Liver (tissue), 9 donors: Measurements from ENCODE around the gene CDKN3. TPM values are rescaled to one million over a fixed set of nuclear protein-coding genes. Genes with fewer than 3 reads are reported as not detected.
"Not testable (repeated sequence)": the region's sequence is repeated elsewhere in the genome, so short reads cannot be mapped to it uniquely, and the experiment has no call there.

Source experiments
- DNase-seq: peaks from one replicate; pipeline ENCODE4 v3.0.0-alpha.2; 2017; ENCODE audit warnings: low spot score
- H3K27ac ChIP-seq, 2 donors: one replicate each; pipeline ENCODE4 v1.7.0; 2013; ENCODE audit warnings: inconsistent platforms in 2 of 2, low read length in 2 of 2, control low read depth in 1 of 2, low read depth in 1 of 2, mild to moderate bottlenecking in 1 of 2
- H3K27me3 ChIP-seq, 4 donors: one replicate each; pipeline versions ENCODE4 v1.6.1 to v1.7.0; 2013; ENCODE audit warnings: low read length in 3 of 4, inconsistent platforms in 1 of 4, mild to moderate bottlenecking in 1 of 4, moderate library complexity in 1 of 4; ENCODE audit not compliant: control insufficient read depth in 4 of 4, insufficient read depth in 4 of 4
- H3K36me3 ChIP-seq, 4 donors: one replicate each; pipeline versions ENCODE4 v1.6.1 to v1.7.0; 2013; ENCODE audit warnings: low read length in 3 of 4, mild to moderate bottlenecking in 3 of 4, low read depth in 1 of 4, moderate library complexity in 1 of 4; ENCODE audit not compliant: control insufficient read depth in 4 of 4, insufficient read depth in 3 of 4
- H3K4me1 ChIP-seq, 4 donors: one replicate each; pipeline versions ENCODE4 v1.6.1 to v1.7.0; 2013; ENCODE audit warnings: low read length in 3 of 4, mild to moderate bottlenecking in 3 of 4, moderate library complexity in 1 of 4; ENCODE audit not compliant: control insufficient read depth in 4 of 4, insufficient read depth in 4 of 4
- H3K4me3 ChIP-seq, 3 donors: one replicate each; pipeline versions ENCODE4 v1.6.1 to v1.7.0; 2013; ENCODE audit warnings: low read length in 3 of 3, control low read depth in 1 of 3, low read depth in 1 of 3, mild to moderate bottlenecking in 1 of 3
- H3K9ac ChIP-seq, 2 donors: one replicate each; pipeline ENCODE4 v1.7.0; 2013; ENCODE audit warnings: low read length in 2 of 2, mild to moderate bottlenecking in 2 of 2, moderate library complexity in 2 of 2, control low read depth in 1 of 2, low read depth in 1 of 2
- H3K9me3 ChIP-seq, 4 donors: one replicate each; pipeline versions ENCODE4 v1.6.1 to v1.7.0; 2013; ENCODE audit warnings: low read length in 3 of 4; ENCODE audit not compliant: control insufficient read depth in 4 of 4
- ATF3 ChIP-seq: IDR thresholded peaks from 2 replicates; pipeline ENCODE4 v1.6.1; 2016; ENCODE audit warnings: antibody characterized with exemption
- EGR1 ChIP-seq, 2 donors: IDR thresholded peaks; 2 replicates each; pipeline ENCODE4 v1.6.1; 2016 to 2018; ENCODE audit warnings: antibody characterized with exemption in 2 of 2, low read depth in 2 of 2
- GABPA ChIP-seq, 2 donors: IDR thresholded peaks in 1 of 2; conservative IDR thresholded peaks in 1 of 2; 2 replicates each; pipeline ENCODE4 v1.6.1; 2016; ENCODE audit warnings: antibody characterized with exemption in 2 of 2, mild to moderate bottlenecking in 1 of 2, moderate library complexity in 1 of 2
- HNF4A ChIP-seq, 2 donors: conservative IDR thresholded peaks; 2 replicates each; pipeline ENCODE4 v1.6.1; 2016; ENCODE audit warnings: antibody characterized with exemption in 2 of 2, mild to moderate bottlenecking in 2 of 2
- JUND ChIP-seq, 2 donors: IDR thresholded peaks; 2 replicates each; pipeline ENCODE4 v1.6.1; 2016; ENCODE audit warnings: antibody characterized with exemption in 2 of 2
- MAX ChIP-seq: IDR thresholded peaks from 2 replicates; pipeline ENCODE4 v1.6.1; 2016; ENCODE audit warnings: antibody characterized with exemption
- NR2F2 ChIP-seq: IDR thresholded peaks from 2 replicates; pipeline ENCODE4 v1.6.1; 2016; ENCODE audit warnings: antibody characterized with exemption
- RAD21 ChIP-seq, 2 donors: IDR thresholded peaks; 2 replicates each; pipeline ENCODE4 v1.6.1; 2016; ENCODE audit warnings: antibody characterized with exemption in 2 of 2, mild to moderate bottlenecking in 2 of 2
- RXRA ChIP-seq, 2 donors: IDR thresholded peaks; 2 replicates each; pipeline ENCODE4 v1.6.1; 2017 to 2018; ENCODE audit warnings: antibody characterized with exemption in 2 of 2, mild to moderate bottlenecking in 1 of 2
- SP1 ChIP-seq: IDR thresholded peaks from 2 replicates; pipeline ENCODE4 v1.6.1; 2018; ENCODE audit warnings: antibody characterized with exemption, mild to moderate bottlenecking
- TAF1 ChIP-seq: conservative IDR thresholded peaks from 2 replicates; pipeline ENCODE4 v1.6.1; 2016; ENCODE audit warnings: antibody characterized with exemption, mild to moderate bottlenecking
- YY1 ChIP-seq: IDR thresholded peaks from 2 replicates; pipeline ENCODE4 v1.6.1; 2016; ENCODE audit warnings: antibody characterized with exemption, mild to moderate bottlenecking
- ZBTB33 ChIP-seq: IDR thresholded peaks from 2 replicates; pipeline ENCODE4 v1.6.1; 2016; ENCODE audit warnings: antibody characterized with exemption
- WGBS: extraction: QIAGEN DNeasy Blood & Tissue Kit; methylation state at CpG from one replicate; pipeline ENCODE4 v1.1.7; 2013; 5-methylcytosine and 5-hydroxymethylcytosine counted together
- polyA plus RNA-seq, 2 donors: library from polyadenylated mRNA; stranded (reverse) in 1 of 2; unstranded in 1 of 2; fragments of 200-250 nt in 1 of 2; fragments of >200 nt in 1 of 2; fragmentation: Nextera tagmentation in 1 of 2; extraction: Ambion mirVana in 1 of 2; gene quantifications; one replicate each; pipeline versions ENCODE4 v1.2.1 to v1.2.3, GENCODE V29; 2013 to 2015
- total RNA-seq, 2 donors: library from RNA; depleted of rRNA; stranded (reverse); fragments of >200 nt; gene quantifications; one replicate each; pipeline ENCODE4 v1.2.3, GENCODE V29; 2014
- TF ChIP-seq, protein P1 (sequence below): fragments of 150-350 bp; IDR thresholded peaks from 2 replicates; pipeline ENCODE4 v1.5.1; 2017; ENCODE audit warnings: improper control_type of control experiment, low read depth, low read length; ENCODE audit not compliant: missing input control
- TF ChIP-seq, protein P2 (sequence below): IDR thresholded peaks from 2 replicates; pipeline ENCODE4 v1.6.1; 2016; ENCODE audit warnings: antibody characterized with exemption, mild to moderate bottlenecking
- donor health status: healthy.
- donor health status: healthy.
- donor health status: healthy.
- donor health status: healthy.
- donor health status: healthy.

Gene CDKN3
- total and polyA plus RNA-seq, 4 donors = 0.50 to 33.9 (median 2.8) TPM

DNA sequence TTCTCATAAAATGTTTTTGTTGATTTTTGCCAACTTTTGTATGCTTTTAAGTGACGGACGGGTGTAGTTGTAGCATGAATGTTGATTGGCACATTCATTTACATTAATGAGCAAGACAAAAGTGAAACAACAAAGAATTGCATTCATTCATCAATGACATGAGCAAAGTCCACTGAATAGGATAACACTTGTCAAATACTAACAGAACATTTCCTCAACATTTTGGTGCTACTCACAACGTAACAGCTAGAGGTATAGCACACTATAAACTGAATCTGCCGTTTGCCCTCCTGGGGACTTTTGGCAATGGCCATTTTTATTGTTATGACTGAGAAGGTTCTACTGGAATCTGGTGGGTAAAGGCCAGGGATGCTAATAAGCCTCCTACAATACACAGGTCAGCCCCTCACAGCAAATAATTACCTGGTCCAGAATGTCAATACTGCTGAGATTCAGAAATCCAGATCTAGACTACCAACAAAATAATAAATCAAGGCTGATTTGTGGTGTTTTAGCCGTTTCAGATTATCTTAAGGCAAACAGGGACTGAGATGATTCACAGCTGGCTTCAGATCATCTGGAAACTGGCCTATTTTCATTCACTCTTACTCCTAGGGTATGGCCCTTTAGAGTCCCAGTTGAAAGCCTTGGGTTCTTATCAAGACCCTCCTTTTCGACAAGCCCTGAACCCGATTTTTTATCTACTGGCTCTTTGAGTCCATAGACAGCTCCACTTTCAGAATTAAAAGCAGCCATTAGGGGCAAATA lies 22.5 kb upstream of the CDKN3 start:
- Histone ChIP-seq H3K27me3 (no peaks in the 10 kb centered on the region), H3K36me3 (no peaks in the 10 kb centered on the region), H3K4me1 (peaks cover 0 to 3% (median 0%) of the 10 kb centered on the region in 4 donors), H3K27ac (no peak overlapping the region), H3K9me3 (no peaks in the 10 kb centered on the region), H3K9ac (no peak overlapping the region), H3K4me3 (no peak overlapping the region)
- TF ChIP-seq RAD21 (IDR thresholded peaks at IDR 0.05) (no peak), TAF1 (no peak), SP1 (no peak), GABPA (IDR thresholded peaks at IDR 0.05 in 1 of 2, conservative IDR thresholded peaks at IDR 0.05 in 1 of 2) (no peak), HNF4A (conservative IDR thresholded peaks at IDR 0.05) (no peak), ZBTB33 (no peak), NR2F2 (no peak), YY1 (no peak)
- WGBS = 73% methylated on average over 7 of the region's 7 CpGs
- no peak for DNase-seq

DNA sequence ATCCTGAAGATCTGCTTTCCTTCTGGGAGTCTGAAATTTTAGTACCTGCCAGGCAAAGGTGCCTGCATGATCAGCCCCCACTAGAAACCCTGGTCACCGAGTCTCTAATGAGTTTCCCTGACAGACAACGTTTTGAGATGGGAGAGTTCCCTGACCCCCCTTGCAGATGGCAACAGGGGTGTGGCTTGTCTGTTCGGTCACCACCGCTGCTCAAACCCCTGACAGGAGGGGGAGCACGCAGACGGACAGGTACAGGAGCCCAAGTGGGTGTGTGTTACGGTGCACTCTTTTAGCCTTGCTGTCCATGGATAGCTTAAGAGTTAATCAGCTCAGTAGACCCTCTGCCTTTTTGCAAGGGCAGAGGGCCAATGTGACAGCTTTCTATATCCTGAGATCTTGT lies 19.3 kb upstream of the CDKN3 start:
- Histone ChIP-seq H3K9ac (no peak overlapping the region), H3K27ac (no peak overlapping the region), H3K4me1 (peaks cover 0 to 3% (median 0%) of the 10 kb centered on the region in 4 donors), H3K27me3 (no peaks in the 10 kb centered on the region), H3K36me3 (no peaks in the 10 kb centered on the region), H3K4me3 (no peak overlapping the region), H3K9me3 (peaks cover 0 to 1% (median 0%) of the 10 kb centered on the region in 4 donors)
- TF ChIP-seq YY1 = no peak
- no peak for TF ChIP-seq ATF3
- TF ChIP-seq EGR1 (IDR thresholded peaks at IDR 0.05; ENCODE audit: low read depth in 2 of 2) = no peak
- no peak for TF ChIP-seq HNF4A (conservative IDR thresholded peaks at IDR 0.05)
- no peak for TF ChIP-seq GABPA (IDR thresholded peaks at IDR 0.05 in 1 of 2, conservative IDR thresholded peaks at IDR 0.05 in 1 of 2)
- no peak for TF ChIP-seq MAX
- TF ChIP-seq SP1 = no peak
- TF ChIP-seq, protein P1, sequence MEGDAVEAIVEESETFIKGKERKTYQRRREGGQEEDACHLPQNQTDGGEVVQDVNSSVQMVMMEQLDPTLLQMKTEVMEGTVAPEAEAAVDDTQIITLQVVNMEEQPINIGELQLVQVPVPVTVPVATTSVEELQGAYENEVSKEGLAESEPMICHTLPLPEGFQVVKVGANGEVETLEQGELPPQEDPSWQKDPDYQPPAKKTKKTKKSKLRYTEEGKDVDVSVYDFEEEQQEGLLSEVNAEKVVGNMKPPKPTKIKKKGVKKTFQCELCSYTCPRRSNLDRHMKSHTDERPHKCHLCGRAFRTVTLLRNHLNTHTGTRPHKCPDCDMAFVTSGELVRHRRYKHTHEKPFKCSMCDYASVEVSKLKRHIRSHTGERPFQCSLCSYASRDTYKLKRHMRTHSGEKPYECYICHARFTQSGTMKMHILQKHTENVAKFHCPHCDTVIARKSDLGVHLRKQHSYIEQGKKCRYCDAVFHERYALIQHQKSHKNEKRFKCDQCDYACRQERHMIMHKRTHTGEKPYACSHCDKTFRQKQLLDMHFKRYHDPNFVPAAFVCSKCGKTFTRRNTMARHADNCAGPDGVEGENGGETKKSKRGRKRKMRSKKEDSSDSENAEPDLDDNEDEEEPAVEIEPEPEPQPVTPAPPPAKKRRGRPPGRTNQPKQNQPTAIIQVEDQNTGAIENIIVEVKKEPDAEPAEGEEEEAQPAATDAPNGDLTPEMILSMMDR = no peak
- no peak for TF ChIP-seq TAF1
- TF ChIP-seq JUND (IDR thresholded peaks at IDR 0.05) = no peak
- TF ChIP-seq, protein P2, sequence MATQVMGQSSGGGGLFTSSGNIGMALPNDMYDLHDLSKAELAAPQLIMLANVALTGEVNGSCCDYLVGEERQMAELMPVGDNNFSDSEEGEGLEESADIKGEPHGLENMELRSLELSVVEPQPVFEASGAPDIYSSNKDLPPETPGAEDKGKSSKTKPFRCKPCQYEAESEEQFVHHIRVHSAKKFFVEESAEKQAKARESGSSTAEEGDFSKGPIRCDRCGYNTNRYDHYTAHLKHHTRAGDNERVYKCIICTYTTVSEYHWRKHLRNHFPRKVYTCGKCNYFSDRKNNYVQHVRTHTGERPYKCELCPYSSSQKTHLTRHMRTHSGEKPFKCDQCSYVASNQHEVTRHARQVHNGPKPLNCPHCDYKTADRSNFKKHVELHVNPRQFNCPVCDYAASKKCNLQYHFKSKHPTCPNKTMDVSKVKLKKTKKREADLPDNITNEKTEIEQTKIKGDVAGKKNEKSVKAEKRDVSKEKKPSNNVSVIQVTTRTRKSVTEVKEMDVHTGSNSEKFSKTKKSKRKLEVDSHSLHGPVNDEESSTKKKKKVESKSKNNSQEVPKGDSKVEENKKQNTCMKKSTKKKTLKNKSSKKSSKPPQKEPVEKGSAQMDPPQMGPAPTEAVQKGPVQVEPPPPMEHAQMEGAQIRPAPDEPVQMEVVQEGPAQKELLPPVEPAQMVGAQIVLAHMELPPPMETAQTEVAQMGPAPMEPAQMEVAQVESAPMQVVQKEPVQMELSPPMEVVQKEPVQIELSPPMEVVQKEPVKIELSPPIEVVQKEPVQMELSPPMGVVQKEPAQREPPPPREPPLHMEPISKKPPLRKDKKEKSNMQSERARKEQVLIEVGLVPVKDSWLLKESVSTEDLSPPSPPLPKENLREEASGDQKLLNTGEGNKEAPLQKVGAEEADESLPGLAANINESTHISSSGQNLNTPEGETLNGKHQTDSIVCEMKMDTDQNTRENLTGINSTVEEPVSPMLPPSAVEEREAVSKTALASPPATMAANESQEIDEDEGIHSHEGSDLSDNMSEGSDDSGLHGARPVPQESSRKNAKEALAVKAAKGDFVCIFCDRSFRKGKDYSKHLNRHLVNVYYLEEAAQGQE = no peak
- TF ChIP-seq RXRA (IDR thresholded peaks at IDR 0.05) = no peak
- no peak for DNase-seq
- WGBS = 52% methylated on average over 7 of the region's 7 CpGs

GRCh38 chr14:54378893-54379292 lies 17.9 kb upstream of the CDKN3 start:
- not testable (repeated sequence) for DNase-seq, H3K9ac ChIP-seq, H3K4me1 ChIP-seq, H3K4me3 ChIP-seq, H3K27me3 ChIP-seq, H3K9me3 ChIP-seq, H3K36me3 ChIP-seq, H3K27ac ChIP-seq
- WGBS = 85% methylated on average over 5 of the region's 5 CpGs

GRCh38 chr14:54380558-54380957 lies 16.2 kb upstream of the CDKN3 start:
- 69% methylated on average over 3 of the region's 3 CpGs for WGBS
- H3K9me3 ChIP-seq, H3K27me3 ChIP-seq: not testable (repeated sequence)

More at GRCh38 chr14:54380558-54380957, 16.2 kb upstream of the CDKN3 start:
- H3K36me3 ChIP-seq, DNase-seq, H3K27ac ChIP-seq, H3K9ac ChIP-seq, H3K4me1 ChIP-seq, H3K4me3 ChIP-seq: not testable (repeated sequence)
